ENCODE data around the gene TBC1D24. TPM values are rescaled to one million over a fixed set of nuclear protein-coding genes. Genes with fewer than 3 reads are reported as not detected.

Gene TBC1D24
- total and polyA plus RNA-seq, 9 of the 15 experiments (the other 6 are each of a cell fraction or from before 2014, with no cell fraction given), result 1.7 to 22.6 (median 7.2) TPM

GRCh38 chr16:2428051-2428783 lies 46.7 kb upstream of the TBC1D24 start (continued):
- TF ChIP-seq SMARCC2 (IDR thresholded peaks at IDR 0.05; ENCODE audit: low read depth) (no peak), CEBPB (tag; IDR thresholded peaks at IDR 0.05) (no peak), ZNF263 (CRISPR knock-in tag; IDR thresholded peaks at IDR 0.05; ENCODE audit: borderline replicate concordance) (peak; percentile 91), ELF4 (CRISPR knock-in tag; IDR thresholded peaks at IDR 0.05) (no peak), BACH1 (tag; IDR thresholded peaks at IDR 0.05) (no peak), ILF3 (IDR thresholded peaks at IDR 0.05; ENCODE audit: borderline replicate concordance) (no peak), ELF2 (CRISPR knock-in tag; IDR thresholded peaks at IDR 0.05) (no peak), TEAD2 (tag; IDR thresholded peaks at IDR 0.05) (no peak), PML (IDR thresholded peaks at IDR 0.05; ENCODE audit: low read length) (no peak), BHLHE40 (IDR thresholded peaks at IDR 0.05; ENCODE audit: low read length) (peak; percentile 5; the same call in 1 of the 2 replicates), CREM (IDR thresholded peaks at IDR 0.05; ENCODE audit: low read depth) (peak; percentile 52), HIVEP1 (CRISPR knock-in tag; IDR thresholded peaks at IDR 0.05) (no peak), NR3C1 (CRISPR knock-in tag; IDR thresholded peaks at IDR 0.05) (no peak), SUPT5H (IDR thresholded peaks at IDR 0.05) (no peak), CSDE1 (IDR thresholded peaks at IDR 0.05) (no peak), ZNF717 (CRISPR knock-in tag; IDR thresholded peaks at IDR 0.05) (no peak), RBM14 (IDR thresholded peaks at IDR 0.05; ENCODE audit: borderline replicate concordance, insufficient read depth, low read depth, low read length) (no peak), SRSF9 (IDR thresholded peaks at IDR 0.05; ENCODE audit: borderline replicate concordance, low read depth, low read length) (no peak), TARDBP (IDR thresholded peaks at IDR 0.05) (peak; percentile 44; the same call in 1 of the 2 replicates), NR4A1 (CRISPR knock-in tag; IDR thresholded peaks at IDR 0.05) (no peak), NR4A1 (tag; IDR thresholded peaks at IDR 0.05) (no peak), CTCFL (IDR thresholded peaks at IDR 0.05; ENCODE audit: borderline replicate concordance, insufficient read depth, low read depth, low read length, poor library complexity, severe bottlenecking) (peak; percentile 57), ETV6 (IDR thresholded peaks at IDR 0.05; ENCODE audit: borderline replicate concordance in 1 of 2, low read depth in 2 of 2, low read length in 1 of 2) (no peak), ETV6 (CRISPR knock-in tag; IDR thresholded peaks at IDR 0.05; ENCODE audit: borderline replicate concordance) (no peak), IRF2 (CRISPR knock-in tag; IDR thresholded peaks at IDR 0.05) (no peak), ATF7 (IDR thresholded peaks at IDR 0.05) (peak; percentile 45; the same call in 1 of the 2 replicates), POU5F1 (IDR thresholded peaks at IDR 0.05; ENCODE audit: borderline replicate concordance, low read depth, low read length, partially characterized antibody) (no peak), MNT (conservative IDR thresholded peaks at IDR 0.05) (no peak), HNRNPUL1 (IDR thresholded peaks at IDR 0.05; ENCODE audit: low read length) (no peak), POLR2AphosphoS2 (IDR thresholded peaks at IDR 0.05; ENCODE audit: low read length) (no peak)
